ENCODE measurements around the gene PCBP3.

The PCBP3 gene

DNA sequence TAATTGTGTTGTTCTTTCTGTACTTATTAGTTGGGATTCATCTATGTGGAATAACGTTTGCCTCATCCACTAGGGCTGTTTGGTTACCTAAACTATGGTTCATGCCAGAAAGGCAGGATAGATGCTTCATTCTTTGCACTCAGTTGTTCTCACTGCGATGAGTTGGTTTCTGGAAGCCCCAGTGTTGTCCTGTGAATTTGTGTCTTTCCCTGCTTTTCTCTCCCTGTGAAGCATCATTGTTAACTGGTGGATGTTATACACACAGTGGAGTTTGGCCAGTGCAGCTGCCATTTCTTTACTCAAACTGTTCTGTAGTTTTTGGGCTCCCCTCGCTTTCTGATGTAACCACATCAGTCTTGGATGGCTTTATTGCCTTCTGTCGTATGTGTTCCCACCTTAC, 194.4 kb downstream of the PCBP3 start:
- no peak for DNase-seq (ENCODE audit: low read depth in 1 of 2, low spot score in 1 of 2)
- Histone ChIP-seq H3K27ac (replicated peaks) (no peak overlapping the region), H3K27me3 (ENCODE audit: insufficient read depth, poor library complexity, severe bottlenecking) (no peaks in the 10 kb centered on the region), H3K4me3 (replicated peaks; ENCODE audit: insufficient read depth, low read length) (no peak overlapping the region)
- TF ChIP-seq, protein P1, sequence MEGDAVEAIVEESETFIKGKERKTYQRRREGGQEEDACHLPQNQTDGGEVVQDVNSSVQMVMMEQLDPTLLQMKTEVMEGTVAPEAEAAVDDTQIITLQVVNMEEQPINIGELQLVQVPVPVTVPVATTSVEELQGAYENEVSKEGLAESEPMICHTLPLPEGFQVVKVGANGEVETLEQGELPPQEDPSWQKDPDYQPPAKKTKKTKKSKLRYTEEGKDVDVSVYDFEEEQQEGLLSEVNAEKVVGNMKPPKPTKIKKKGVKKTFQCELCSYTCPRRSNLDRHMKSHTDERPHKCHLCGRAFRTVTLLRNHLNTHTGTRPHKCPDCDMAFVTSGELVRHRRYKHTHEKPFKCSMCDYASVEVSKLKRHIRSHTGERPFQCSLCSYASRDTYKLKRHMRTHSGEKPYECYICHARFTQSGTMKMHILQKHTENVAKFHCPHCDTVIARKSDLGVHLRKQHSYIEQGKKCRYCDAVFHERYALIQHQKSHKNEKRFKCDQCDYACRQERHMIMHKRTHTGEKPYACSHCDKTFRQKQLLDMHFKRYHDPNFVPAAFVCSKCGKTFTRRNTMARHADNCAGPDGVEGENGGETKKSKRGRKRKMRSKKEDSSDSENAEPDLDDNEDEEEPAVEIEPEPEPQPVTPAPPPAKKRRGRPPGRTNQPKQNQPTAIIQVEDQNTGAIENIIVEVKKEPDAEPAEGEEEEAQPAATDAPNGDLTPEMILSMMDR (IDR thresholded peaks at IDR 0.05; ENCODE audit: insufficient read depth, low read length): no peak
- TF ChIP-seq GABPA (IDR thresholded peaks at IDR 0.05; ENCODE audit: low read depth) (no peak), POLR2AphosphoS5 (IDR thresholded peaks at IDR 0.05; ENCODE audit: low read depth) (no peak), SPI1 (IDR thresholded peaks at IDR 0.05; ENCODE audit: borderline replicate concordance, low read depth) (no peak)
- TF ChIP-seq, protein P2, sequence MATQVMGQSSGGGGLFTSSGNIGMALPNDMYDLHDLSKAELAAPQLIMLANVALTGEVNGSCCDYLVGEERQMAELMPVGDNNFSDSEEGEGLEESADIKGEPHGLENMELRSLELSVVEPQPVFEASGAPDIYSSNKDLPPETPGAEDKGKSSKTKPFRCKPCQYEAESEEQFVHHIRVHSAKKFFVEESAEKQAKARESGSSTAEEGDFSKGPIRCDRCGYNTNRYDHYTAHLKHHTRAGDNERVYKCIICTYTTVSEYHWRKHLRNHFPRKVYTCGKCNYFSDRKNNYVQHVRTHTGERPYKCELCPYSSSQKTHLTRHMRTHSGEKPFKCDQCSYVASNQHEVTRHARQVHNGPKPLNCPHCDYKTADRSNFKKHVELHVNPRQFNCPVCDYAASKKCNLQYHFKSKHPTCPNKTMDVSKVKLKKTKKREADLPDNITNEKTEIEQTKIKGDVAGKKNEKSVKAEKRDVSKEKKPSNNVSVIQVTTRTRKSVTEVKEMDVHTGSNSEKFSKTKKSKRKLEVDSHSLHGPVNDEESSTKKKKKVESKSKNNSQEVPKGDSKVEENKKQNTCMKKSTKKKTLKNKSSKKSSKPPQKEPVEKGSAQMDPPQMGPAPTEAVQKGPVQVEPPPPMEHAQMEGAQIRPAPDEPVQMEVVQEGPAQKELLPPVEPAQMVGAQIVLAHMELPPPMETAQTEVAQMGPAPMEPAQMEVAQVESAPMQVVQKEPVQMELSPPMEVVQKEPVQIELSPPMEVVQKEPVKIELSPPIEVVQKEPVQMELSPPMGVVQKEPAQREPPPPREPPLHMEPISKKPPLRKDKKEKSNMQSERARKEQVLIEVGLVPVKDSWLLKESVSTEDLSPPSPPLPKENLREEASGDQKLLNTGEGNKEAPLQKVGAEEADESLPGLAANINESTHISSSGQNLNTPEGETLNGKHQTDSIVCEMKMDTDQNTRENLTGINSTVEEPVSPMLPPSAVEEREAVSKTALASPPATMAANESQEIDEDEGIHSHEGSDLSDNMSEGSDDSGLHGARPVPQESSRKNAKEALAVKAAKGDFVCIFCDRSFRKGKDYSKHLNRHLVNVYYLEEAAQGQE (IDR thresholded peaks at IDR 0.05; ENCODE audit: insufficient replicate concordance, low read depth): no peak

DNA sequence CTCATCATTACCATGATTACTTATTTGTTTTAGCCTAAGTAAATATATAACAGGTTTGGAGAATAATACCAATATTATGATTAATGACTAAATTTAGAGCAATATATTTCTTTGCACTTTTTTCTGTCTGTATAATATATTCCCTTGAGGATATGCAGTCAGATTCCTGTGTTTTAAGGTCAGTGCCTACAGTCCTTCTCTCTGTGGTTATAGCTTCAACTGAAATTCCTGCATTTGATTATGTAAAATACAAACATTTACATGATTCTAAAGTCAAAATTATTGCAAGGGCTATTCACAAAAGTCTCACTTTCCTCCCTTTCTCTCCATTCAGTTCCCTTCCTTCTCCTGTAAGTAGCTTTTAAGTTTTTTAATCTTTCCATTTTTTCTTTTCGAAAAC, 195.1 kb downstream of the PCBP3 start:
- TF ChIP-seq, protein P1 (IDR thresholded peaks at IDR 0.05; ENCODE audit: insufficient read depth, low read length): no peak
- no peak for TF ChIP-seq SPI1 (IDR thresholded peaks at IDR 0.05; ENCODE audit: borderline replicate concordance, low read depth)
- no peak for TF ChIP-seq GABPA (IDR thresholded peaks at IDR 0.05; ENCODE audit: low read depth)
- TF ChIP-seq, protein P2 (IDR thresholded peaks at IDR 0.05; ENCODE audit: insufficient replicate concordance, low read depth): no peak
- no peak for TF ChIP-seq POLR2AphosphoS5 (IDR thresholded peaks at IDR 0.05; ENCODE audit: low read depth)
- no peak overlapping the region for H3K27ac ChIP-seq (replicated peaks)
- no peaks in the 10 kb centered on the region for H3K27me3 ChIP-seq (ENCODE audit: insufficient read depth, poor library complexity, severe bottlenecking)
- no peak overlapping the region for H3K4me3 ChIP-seq (replicated peaks; ENCODE audit: insufficient read depth, low read length)
- no peak for DNase-seq (ENCODE audit: low read depth in 1 of 2, low spot score in 1 of 2)

DNA sequence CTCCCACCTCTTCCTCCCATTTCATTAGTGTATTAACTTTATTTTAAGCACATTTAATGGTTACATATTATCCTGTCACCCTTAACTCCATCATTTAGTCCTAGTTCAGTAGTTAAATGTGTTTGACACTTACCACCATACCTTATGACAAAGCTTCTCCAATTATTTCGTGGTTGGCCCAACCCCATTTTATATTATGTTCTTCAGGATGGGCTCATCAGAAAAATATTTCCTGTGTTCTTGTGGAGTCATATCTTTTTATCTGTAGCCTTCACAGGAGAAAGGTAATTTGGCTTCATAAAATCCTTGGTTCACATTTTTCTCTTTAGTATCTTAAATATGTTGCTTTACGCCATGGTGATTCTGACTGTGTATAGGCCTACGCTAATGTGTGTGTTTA, 195.7 kb downstream of the PCBP3 start:
- Histone ChIP-seq H3K4me3 (replicated peaks; ENCODE audit: insufficient read depth, low read length) (no peak overlapping the region), H3K27me3 (ENCODE audit: insufficient read depth, poor library complexity, severe bottlenecking) (no peaks in the 10 kb centered on the region), H3K27ac (replicated peaks) (no peak overlapping the region)
- TF ChIP-seq POLR2AphosphoS5 (IDR thresholded peaks at IDR 0.05; ENCODE audit: low read depth) (no peak), GABPA (IDR thresholded peaks at IDR 0.05; ENCODE audit: low read depth) (no peak), SPI1 (IDR thresholded peaks at IDR 0.05; ENCODE audit: borderline replicate concordance, low read depth) (no peak)
- TF ChIP-seq, protein P2 (IDR thresholded peaks at IDR 0.05; ENCODE audit: insufficient replicate concordance, low read depth): no peak
- TF ChIP-seq, protein P1 (IDR thresholded peaks at IDR 0.05; ENCODE audit: insufficient read depth, low read length): no peak
- no peak for DNase-seq (ENCODE audit: low read depth in 1 of 2, low spot score in 1 of 2)
